GM21825 (cell line): ENCODE measurements around the gene KIR2DL1.
"Not testable (repeated sequence)": the region's sequence is repeated elsewhere in the genome, so short reads cannot be mapped to it uniquely, and the experiment has no call there.

ENCODE experiments used
- ATAC-seq: cut with Tn5 transposase; IDR thresholded peaks from one replicate; pipeline ENCODE4 v1.9.1; 2021; ENCODE audit warnings: mild to moderate bottlenecking, moderate library complexity; ENCODE audit not compliant: unreplicated experiment

The KIR2DL1 gene

DNA sequence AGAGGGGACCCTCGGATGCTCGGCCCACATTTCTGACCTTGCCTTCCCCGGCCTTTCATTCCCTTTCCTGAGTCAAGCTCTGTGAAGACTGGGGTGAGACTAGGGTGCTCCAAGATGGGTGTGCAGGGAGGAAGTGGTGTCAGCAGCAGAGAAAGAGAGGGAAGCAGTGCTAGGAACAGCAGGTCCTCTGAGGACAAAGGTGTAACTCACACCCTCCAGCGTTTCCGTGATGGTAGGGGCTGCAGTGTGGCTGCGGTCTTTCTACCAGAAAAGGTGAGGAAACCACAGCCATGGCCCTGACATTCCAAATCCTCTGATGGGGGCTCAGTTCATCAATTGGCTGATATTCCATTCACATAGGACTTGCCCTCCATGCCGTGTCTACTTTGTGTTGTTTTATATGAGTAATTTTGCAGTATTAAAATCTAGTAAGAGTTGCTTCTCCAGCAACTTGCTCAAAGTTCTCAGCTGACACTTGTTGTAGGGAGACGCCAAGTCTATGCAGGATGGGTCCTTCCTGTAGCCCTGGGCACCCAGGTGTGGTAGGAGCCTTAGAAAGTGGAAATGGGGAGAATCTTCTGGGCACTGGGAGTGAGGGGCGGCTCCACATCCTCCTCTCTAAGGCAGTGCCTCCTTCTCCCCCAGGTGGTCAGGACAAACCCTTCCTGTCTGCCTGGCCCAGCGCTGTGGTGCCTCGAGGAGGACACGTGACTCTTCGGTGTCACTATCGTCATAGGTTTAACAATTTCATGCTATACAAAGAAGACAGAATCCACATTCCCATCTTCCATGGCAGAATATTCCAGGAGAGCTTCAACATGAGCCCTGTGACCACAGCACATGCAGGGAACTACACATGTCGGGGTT lies 48.3 kb downstream of the KIR2DL1 start:
- no peak for ATAC-seq

DNA sequence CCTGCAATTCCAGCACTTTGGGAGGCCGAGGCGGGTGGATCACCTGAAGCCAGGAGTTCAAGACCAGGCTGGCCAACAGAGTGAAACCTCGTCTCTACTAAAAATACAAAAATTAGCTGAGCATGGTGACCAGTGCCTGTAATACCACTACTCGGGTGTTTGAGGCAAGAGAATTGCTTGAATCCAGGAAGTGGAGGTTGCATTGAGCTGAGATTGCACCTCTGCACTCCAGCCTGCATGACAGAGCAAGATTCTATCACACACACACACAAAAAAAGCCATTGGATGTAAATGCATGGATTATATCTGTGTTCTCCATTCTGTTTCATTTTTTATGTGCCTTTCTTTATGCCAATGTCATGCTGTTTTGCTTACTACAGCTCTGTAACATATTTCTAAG lies 54.8 kb downstream of the KIR2DL1 start:
- ATAC-seq = not testable (repeated sequence)

DNA sequence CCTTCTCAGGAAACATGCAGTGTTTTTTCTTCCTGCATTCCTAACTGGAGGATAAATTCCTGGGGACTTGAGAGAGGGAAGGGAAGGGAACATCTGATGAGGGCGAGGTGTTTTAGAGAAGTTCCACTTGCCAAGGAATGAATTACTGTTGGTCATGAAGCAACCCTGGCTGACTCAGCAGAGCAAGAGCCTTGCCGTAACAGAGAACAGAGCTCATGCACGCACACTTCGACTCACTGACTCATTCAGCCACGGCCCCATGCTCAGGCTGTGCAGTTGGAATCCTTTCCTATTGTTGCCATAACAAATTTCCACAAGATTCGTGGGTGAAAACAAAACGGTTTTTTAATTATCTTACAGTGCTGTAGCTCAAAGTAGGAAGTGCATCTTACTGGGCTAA lies 55.7 kb downstream of the KIR2DL1 start:
- not testable (repeated sequence) for ATAC-seq

DNA sequence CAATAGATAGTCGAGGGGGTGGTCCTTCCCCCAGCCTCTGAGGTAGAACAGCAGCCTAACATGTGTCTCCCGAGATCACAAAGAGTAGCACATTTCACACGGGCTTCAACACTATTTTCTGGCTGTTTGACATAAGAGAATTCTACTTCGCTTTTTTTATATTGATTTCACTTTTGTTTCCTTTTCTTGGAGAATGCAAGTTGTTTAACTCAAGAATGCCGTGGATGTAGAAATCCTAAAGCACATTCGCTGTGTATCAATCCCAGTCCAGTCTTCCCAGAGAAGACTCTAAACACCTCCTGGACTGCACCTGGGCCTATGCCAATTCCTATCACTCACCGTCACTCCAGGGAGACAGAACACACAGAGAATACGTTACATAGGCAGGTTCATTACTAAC lies 58.5 kb downstream of the KIR2DL1 start:
- not testable (repeated sequence) for ATAC-seq

DNA sequence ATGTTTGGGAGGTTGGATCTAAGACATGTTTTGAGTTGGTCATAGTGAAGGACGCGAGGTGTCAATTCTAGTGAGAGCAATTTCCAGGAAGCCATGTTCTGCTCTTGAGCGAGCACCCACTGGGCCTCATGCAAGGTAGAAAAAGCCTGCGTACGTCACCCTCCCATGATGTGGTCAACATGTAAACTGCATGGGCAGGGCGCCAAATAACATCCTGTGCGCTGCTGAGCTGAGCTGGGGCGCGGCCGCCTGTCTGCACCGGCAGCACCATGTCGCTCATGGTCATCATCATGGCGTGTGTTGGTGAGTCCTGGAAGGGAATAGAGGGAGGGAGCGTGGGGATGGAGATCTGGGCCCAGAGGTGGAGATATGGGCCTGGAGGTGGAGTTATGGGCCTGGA lies 62.9 kb downstream of the KIR2DL1 start, which contains the start of gene KIR2DS4:
Gene KIR2DS4 (plus strand): TSS at position 181 of the 400 bp plus-strand sequence.
- ATAC-seq = not testable (repeated sequence)
